CD14-positive monocyte (primary cell): ENCODE measurements around the gene ZNF22. TPM values are rescaled to one million over a fixed set of nuclear protein-coding genes. Genes with fewer than 3 reads are reported as not detected.

ENCODE experiments used
- DNase-seq, 3 donors: peaks; one replicate each; pipeline ENCODE4 v3.0.0-alpha.2; 2011 to 2022
- H2AFZ ChIP-seq: 2 replicates; pipeline ENCODE4 v1.6.0; 2012; ENCODE audit warnings: mild to moderate bottlenecking, low read depth, low read length, inconsistent platforms; ENCODE audit not compliant: insufficient read depth, poor library complexity, severe bottlenecking
- H3K27ac ChIP-seq, 2 donors: 1 replicate in 1 of 2; 2 replicates in 1 of 2; pipeline ENCODE4 v1.5.1; 2012 to 2013; ENCODE audit warnings: low read length in 2 of 2, control low read depth in 1 of 2, inconsistent platforms in 1 of 2, low read depth in 1 of 2, mild to moderate bottlenecking in 1 of 2
- H3K27me3 ChIP-seq, 2 donors: one replicate each; pipeline versions ENCODE4 v1.6.0 to v1.6.1; 2011 to 2013; ENCODE audit warnings: low read length in 2 of 2; ENCODE audit not compliant: control insufficient read depth in 2 of 2, insufficient read depth in 2 of 2
- H3K36me3 ChIP-seq, 2 donors: replicated peaks in 1 of 2; 1 replicate in 1 of 2; 2 replicates in 1 of 2; pipeline versions ENCODE4 v1.5.1 to v1.6.1; 2012 to 2013; ENCODE audit warnings: low read length in 2 of 2, control low read depth in 1 of 2, inconsistent platforms in 1 of 2, mild to moderate bottlenecking in 1 of 2; ENCODE audit not compliant: insufficient read depth in 2 of 2, control insufficient read depth in 1 of 2
- H3K4me1 ChIP-seq, 2 donors: 1 replicate in 1 of 2; 2 replicates in 1 of 2; pipeline versions ENCODE4 v1.5.1 to v1.6.1; 2012 to 2013; ENCODE audit warnings: low read length in 2 of 2, control low read depth in 1 of 2, inconsistent platforms in 1 of 2, mild to moderate bottlenecking in 1 of 2, moderate library complexity in 1 of 2; ENCODE audit not compliant: insufficient read depth in 2 of 2, control insufficient read depth in 1 of 2
- H3K4me2 ChIP-seq: replicated peaks from 2 replicates; pipeline ENCODE3; 2012; ENCODE audit warnings: low read length, moderate library complexity, mild to moderate bottlenecking; ENCODE audit not compliant: poor library complexity, severe bottlenecking; ENCODE audit errors: extremely low read depth
- H3K4me3 ChIP-seq, 3 experiments: fragments of 200-600 bp in 1 of 3; sonication (generic) in 1 of 3; replicated peaks in 1 of 3; 1 replicate in 2 of 3; 2 replicates in 1 of 3; pipeline ENCODE4 v1.5.1; 2011 to 2013; ENCODE audit warnings: low read length in 3 of 3, mild to moderate bottlenecking in 3 of 3, control low read depth in 2 of 3, low read depth in 2 of 3, inconsistent platforms in 1 of 3, moderate library complexity in 1 of 3
- H3K79me2 ChIP-seq: 2 replicates; pipeline ENCODE4 v1.6.0; 2012; ENCODE audit warnings: mild to moderate bottlenecking, control low read depth, inconsistent platforms, low read length, moderate library complexity; ENCODE audit not compliant: insufficient read depth
- H3K9ac ChIP-seq: 2 replicates; pipeline ENCODE4 v1.6.0; 2017; ENCODE audit warnings: low read length, mild to moderate bottlenecking; ENCODE audit not compliant: insufficient read depth, poor library complexity, severe bottlenecking
- H3K9me3 ChIP-seq, 2 donors: replicated peaks in 1 of 2; 1 replicate in 1 of 2; 2 replicates in 1 of 2; pipeline versions ENCODE4 v1.5.1 to v1.6.1; 2012 to 2013; ENCODE audit warnings: low read length in 2 of 2, control low read depth in 1 of 2; ENCODE audit not compliant: control insufficient read depth in 1 of 2, insufficient read depth in 1 of 2
- H4K20me1 ChIP-seq: 2 replicates; pipeline ENCODE4 v1.6.0; 2012; ENCODE audit warnings: mild to moderate bottlenecking, low read length, control low read depth, moderate library complexity; ENCODE audit not compliant: insufficient read depth
- H3K27ac Mint-ChIP-seq, 7 donors: one replicate each; pipeline ENCODE4 v1.8.0; 2020; ENCODE audit warnings: mild to moderate bottlenecking in 7 of 7, mixed read lengths in 7 of 7, moderate library complexity in 6 of 7, inconsistent platforms in 2 of 7
- H3K27me3 Mint-ChIP-seq, 3 donors: one replicate each; pipeline ENCODE4 v1.8.0; 2021 to 2022; ENCODE audit warnings: low read depth in 3 of 3, mild to moderate bottlenecking in 3 of 3, mixed read lengths in 3 of 3, moderate library complexity in 3 of 3, inconsistent platforms in 1 of 3
- H3K36me3 Mint-ChIP-seq, 2 donors: one replicate each; pipeline ENCODE4 v1.8.0; 2020; ENCODE audit warnings: mixed read lengths in 2 of 2, inconsistent platforms in 1 of 2, mild to moderate bottlenecking in 1 of 2
- H3K4me1 Mint-ChIP-seq: one replicate; pipeline ENCODE4 v1.8.0; 2020; ENCODE audit warnings: mild to moderate bottlenecking, mixed read lengths
- H3K4me3 Mint-ChIP-seq, 2 donors: one replicate each; pipeline ENCODE4 v1.8.0; 2020; ENCODE audit warnings: mild to moderate bottlenecking in 2 of 2, mixed read lengths in 2 of 2, moderate library complexity in 1 of 2
- H3K9me3 Mint-ChIP-seq, 7 donors: one replicate each; pipeline ENCODE4 v1.8.0; 2020 to 2022; ENCODE audit warnings: mixed read lengths in 7 of 7, mild to moderate bottlenecking in 6 of 7, moderate library complexity in 6 of 7, inconsistent platforms in 2 of 7
- WGBS: methylation state at CpG from one replicate; pipeline ENCODE4 v1.1.5; 2013; ENCODE audit warnings: missing lambda C conversion rate; ENCODE audit not compliant: insufficient coverage; 5-methylcytosine and 5-hydroxymethylcytosine counted together
- intact Hi-C, 2 donors: fragments of 100-400 bp; cut with micrococcal nuclease; formaldehyde crosslinking; loops; one replicate each; pipeline versions ENCODE4 v1.15.0 to v1.15.1; 2023
- polyA plus RNA-seq, 3 donors: library from polyadenylated mRNA; depleted of rRNA in 1 of 3; unstranded in 2 of 3; stranded (reverse) in 1 of 3; fragments of 300-500 nt in 2 of 3; fragments of >200 nt in 1 of 3; fragmentation: Illumina TruSeq in 2 of 3; gene quantifications; 1 replicate in 2 of 3; 2 replicates in 1 of 3; pipeline ENCODE4 v1.2.3, GENCODE V29; 2012 to 2021
- TF ChIP-seq, protein P1 (sequence below): fragments of 200-600 bp; IDR thresholded peaks from one replicate; pipeline ENCODE4 v1.8.0; 2022; ENCODE audit warnings: antibody characterized with exemption, mild to moderate bottlenecking

Gene ZNF22
- polyA plus RNA-seq, 3 donors, result 4.1 to 14.6 (median 10.4) TPM

DNA sequence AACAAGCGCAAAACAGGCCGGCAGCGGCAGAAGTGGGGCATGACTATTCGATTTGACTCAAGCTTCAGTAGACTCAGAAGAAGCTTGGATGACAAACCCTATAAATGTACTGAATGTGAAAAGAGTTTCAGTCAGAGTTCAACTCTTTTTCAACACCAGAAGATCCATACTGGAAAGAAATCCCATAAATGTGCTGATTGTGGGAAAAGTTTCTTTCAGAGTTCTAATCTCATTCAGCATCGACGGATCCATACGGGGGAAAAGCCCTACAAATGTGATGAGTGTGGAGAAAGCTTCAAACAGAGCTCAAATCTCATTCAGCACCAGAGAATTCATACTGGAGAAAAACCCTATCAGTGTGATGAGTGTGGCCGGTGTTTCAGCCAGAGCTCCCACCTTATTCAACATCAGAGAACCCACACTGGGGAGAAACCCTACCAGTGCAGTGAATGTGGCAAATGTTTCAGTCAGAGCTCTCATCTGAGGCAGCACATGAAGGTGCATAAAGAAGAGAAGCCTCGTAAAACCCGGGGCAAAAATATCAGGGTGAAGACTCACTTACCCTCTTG, 2.8 kb downstream of the ZNF22 start:
- Histone ChIP-seq H3K79me2 (peaks cover 39% of the 10 kb centered on the region), H3K4me1 (peaks cover 27 to 31% of the 10 kb centered on the region in 2 donors), H3K9ac (no peak overlapping the region), H4K20me1 (no peaks in the 10 kb centered on the region), H3K27me3 (no peaks in the 10 kb centered on the region), H3K27ac (no peak overlapping the region), H3K9me3 (no peaks in the 10 kb centered on the region), H3K4me3 (no peak overlapping the region), H3K36me3 (peaks cover 3 to 24% of the 10 kb centered on the region in 2 donors), H2AFZ (no peak overlapping the region), H3K4me2 (no peak overlapping the region)
- Mint-ChIP-seq H3K27ac (peak overlapping the region in 1 of 7 donors; percentile 69), H3K36me3 (peaks cover 19 to 21% of the 10 kb centered on the region in 2 donors), H3K4me1 (peaks cover 40% of the 10 kb centered on the region), H3K4me3 (no peak overlapping the region), H3K27me3 (peaks cover 0 to 2% (median 0%) of the 10 kb centered on the region in 3 donors), H3K9me3 (peaks cover 0 to 5% (median 2%) of the 10 kb centered on the region in 7 donors)
- WGBS, result 61% methylated on average over 5 of the region's 10 CpGs
- intact Hi-C loops, result no loop called here
- TF ChIP-seq, protein P1, sequence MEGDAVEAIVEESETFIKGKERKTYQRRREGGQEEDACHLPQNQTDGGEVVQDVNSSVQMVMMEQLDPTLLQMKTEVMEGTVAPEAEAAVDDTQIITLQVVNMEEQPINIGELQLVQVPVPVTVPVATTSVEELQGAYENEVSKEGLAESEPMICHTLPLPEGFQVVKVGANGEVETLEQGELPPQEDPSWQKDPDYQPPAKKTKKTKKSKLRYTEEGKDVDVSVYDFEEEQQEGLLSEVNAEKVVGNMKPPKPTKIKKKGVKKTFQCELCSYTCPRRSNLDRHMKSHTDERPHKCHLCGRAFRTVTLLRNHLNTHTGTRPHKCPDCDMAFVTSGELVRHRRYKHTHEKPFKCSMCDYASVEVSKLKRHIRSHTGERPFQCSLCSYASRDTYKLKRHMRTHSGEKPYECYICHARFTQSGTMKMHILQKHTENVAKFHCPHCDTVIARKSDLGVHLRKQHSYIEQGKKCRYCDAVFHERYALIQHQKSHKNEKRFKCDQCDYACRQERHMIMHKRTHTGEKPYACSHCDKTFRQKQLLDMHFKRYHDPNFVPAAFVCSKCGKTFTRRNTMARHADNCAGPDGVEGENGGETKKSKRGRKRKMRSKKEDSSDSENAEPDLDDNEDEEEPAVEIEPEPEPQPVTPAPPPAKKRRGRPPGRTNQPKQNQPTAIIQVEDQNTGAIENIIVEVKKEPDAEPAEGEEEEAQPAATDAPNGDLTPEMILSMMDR, result no peak
- DNase-seq, result no peak

DNA sequence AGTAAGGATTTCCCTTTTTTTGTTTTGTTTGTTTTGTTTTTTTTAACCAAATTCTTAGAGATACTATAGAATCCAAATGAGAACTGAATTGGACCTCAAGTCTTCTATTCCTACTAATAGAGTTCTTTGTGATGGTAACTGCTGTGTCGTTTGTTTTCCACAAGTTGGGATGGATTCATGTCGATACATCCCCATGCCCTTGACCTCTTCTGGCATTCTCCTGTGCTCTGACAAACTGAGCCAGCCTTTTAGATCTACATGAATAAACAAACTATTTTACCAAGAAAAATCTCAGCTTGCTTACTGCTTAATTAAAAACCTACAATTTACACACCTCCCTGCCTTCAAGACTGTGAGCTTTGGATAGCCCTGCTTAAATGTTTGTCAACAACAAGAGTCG, 3.9 kb downstream of the ZNF22 start:
- H3K4me3 Mint-ChIP-seq, result no peak overlapping the region
- H3K4me1 Mint-ChIP-seq, result peaks cover 39% of the 10 kb centered on the region
- no peak overlapping the region for H3K27ac ChIP-seq
- peaks cover 27 to 31% of the 10 kb centered on the region in 2 donors for H3K4me1 ChIP-seq
- peaks cover 3 to 24% of the 10 kb centered on the region in 2 donors for H3K36me3 ChIP-seq
- H3K4me2 ChIP-seq, result no peak overlapping the region
- DNase-seq, result no peak
- no peaks in the 10 kb centered on the region for H3K9me3 ChIP-seq
- TF ChIP-seq, protein P1, result no peak
- peaks cover 0 to 5% (median 2%) of the 10 kb centered on the region in 7 donors for H3K9me3 Mint-ChIP-seq
- no peaks in the 10 kb centered on the region for H3K27me3 ChIP-seq
- WGBS, result 80% methylated on average over 2 of the region's 3 CpGs
- peaks cover 0 to 2% (median 0%) of the 10 kb centered on the region in 3 donors for H3K27me3 Mint-ChIP-seq
- H3K79me2 ChIP-seq, result peaks cover 39% of the 10 kb centered on the region
- no peak overlapping the region for H3K9ac ChIP-seq
- H2AFZ ChIP-seq, result no peak overlapping the region
- intact Hi-C loops, result no loop called here
- H3K27ac Mint-ChIP-seq, result no peak overlapping the region
- H3K36me3 Mint-ChIP-seq, result peaks cover 19 to 21% of the 10 kb centered on the region in 2 donors
- no peaks in the 10 kb centered on the region for H4K20me1 ChIP-seq
- H3K4me3 ChIP-seq, result no peak overlapping the region
